Right lobe of liver (tissue), 6 donors: ENCODE results near the gene CHST11. TPM values are rescaled to one million over a fixed set of nuclear protein-coding genes. Genes with fewer than 3 reads are reported as not detected.

Experiments
- ATAC-seq, 4 donors: fragments of 200-7000 bp; cut with Tn5 transposase; one replicate each; pipeline ENCODE4 v1.9.1; 2020; ENCODE audit warnings: mild to moderate bottlenecking in 4 of 4, moderate library complexity in 4 of 4
- DNase-seq, 3 donors: peaks; one replicate each; pipeline ENCODE4 v3.0.0-alpha.2; 2020
- H3K27ac ChIP-seq, 3 donors: fragments of 200-600 bp; one replicate each; pipeline ENCODE4 v1.8.0; 2022
- H3K27me3 ChIP-seq, 2 donors: fragments of 200-600 bp; one replicate each; pipeline ENCODE4 v1.8.0; 2022
- H3K36me3 ChIP-seq, 4 donors: fragments of 200-600 bp; sonication (generic) in 1 of 4; one replicate each; pipeline versions ENCODE4 v1.5.1 to v1.8.0; 2017 to 2022; ENCODE audit warnings: control low read depth in 1 of 4
- H3K4me1 ChIP-seq, 4 donors: fragments of 200-600 bp; sonication (generic) in 1 of 4; one replicate each; pipeline versions ENCODE4 v1.5.1 to v1.8.0; 2017 to 2022; ENCODE audit warnings: control low read depth in 1 of 4
- H3K4me3 ChIP-seq, 3 donors: fragments of 200-600 bp; one replicate each; pipeline ENCODE4 v1.8.0; 2022
- H3K9me3 ChIP-seq, 4 donors: fragments of 200-600 bp; sonication (generic) in 1 of 4; one replicate each; pipeline versions ENCODE4 v1.5.1 to v1.8.0; 2017 to 2022; ENCODE audit warnings: control low read depth in 1 of 4
- POLR2A ChIP-seq: fragments of 450-650 bp; IDR thresholded peaks from one replicate; pipeline ENCODE4 v1.6.1; 2017; ENCODE audit warnings: antibody characterized with exemption, mild to moderate bottlenecking
- WGBS: methylation state at CpG from one replicate; pipeline ENCODE4 v1.1.6; 2018; ENCODE audit warnings: low coverage, low lambda C conversion rate; ENCODE audit not compliant: insufficient coverage; ENCODE audit errors: missing lambda C conversion rate; 5-methylcytosine and 5-hydroxymethylcytosine counted together
- intact Hi-C, 2 donors: fragments of 100-400 bp; cut with DNase I; formaldehyde crosslinking; loops; one replicate each; pipeline versions ENCODE4 v1.11.2 to v1.14.1; 2022
- total RNA-seq, 6 experiments: library from RNA; depleted of rRNA in 2 of 6; stranded (reverse); fragments of >200 nt in 2 of 6; fragmentation: NEBNext Ultra II Directional in 3 of 6; extraction: Animal tissue kit (Norgen Biotek cat#: 25700) in 3 of 6; gene quantifications; one replicate each; pipeline versions ENCODE4 v1.1.0 to v1.2.4, GENCODE V29; 2016 to 2023
- TF ChIP-seq, protein P1 (sequence below), 4 donors: fragments of 200-600 bp in 3 of 4; fragments of 450-650 bp in 1 of 4; IDR thresholded peaks; one replicate each; pipeline versions ENCODE4 v1.5.1 to v1.8.0; 2016 to 2022; ENCODE audit warnings: antibody characterized with exemption in 4 of 4, mild to moderate bottlenecking in 2 of 4
- donor health status: DM: no; HTN: yes; CAD: no.
- donor health status: DM: no; HTN: no; CAD: no.
- donor health status: DM: no; HTN: no; CAD: no.
- donor health status: DM: no; HTN: yes; CAD: no.
- donor health status: DM: no; HTN: yes; CAD: no.

Gene CHST11
- total RNA-seq, 6 experiments from 2014 or later: 0.57 to 10.4 (median 3.5) TPM

DNA sequence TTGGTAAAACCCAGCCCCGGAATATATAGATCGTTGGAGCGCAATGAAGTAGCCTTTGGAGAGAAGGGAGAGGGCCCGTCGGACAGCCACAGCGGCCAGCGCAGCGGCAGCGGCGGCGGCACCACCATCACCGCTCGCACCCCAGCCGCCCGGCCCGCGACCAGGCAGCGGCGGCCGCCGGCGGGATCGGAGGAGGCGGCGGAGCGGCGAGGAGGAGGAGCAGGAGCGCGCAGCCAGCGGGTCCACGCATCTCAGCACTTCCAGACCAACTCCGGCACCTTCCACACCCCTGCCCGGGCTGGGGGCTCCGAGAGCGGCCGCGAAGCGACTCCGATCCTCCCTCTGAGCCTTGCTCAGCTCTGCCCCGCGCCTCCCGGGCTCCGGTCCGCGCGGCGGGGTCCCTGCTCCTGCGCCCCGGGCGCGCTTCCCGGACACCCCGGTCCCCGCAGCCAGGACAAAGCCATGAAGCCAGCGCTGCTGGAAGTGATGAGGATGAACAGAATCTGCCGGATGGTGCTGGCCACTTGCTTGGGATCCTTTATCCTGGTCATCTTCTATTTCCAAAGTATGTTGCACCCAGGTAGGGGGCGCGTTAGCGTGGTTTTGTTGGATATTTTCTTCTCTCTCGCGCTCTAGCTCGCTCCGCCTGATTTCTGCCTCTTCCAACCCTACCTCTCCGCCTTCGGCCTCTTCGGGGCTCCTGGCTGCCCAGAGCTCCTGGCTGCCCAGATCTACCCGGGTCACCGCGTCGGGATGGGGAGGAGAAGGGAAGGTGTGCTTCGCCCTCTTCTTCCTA lies 400 bp downstream of the CHST11 start:
- Histone ChIP-seq H3K27me3 (peaks cover 0 to 20% of the 10 kb centered on the region in 2 donors), H3K9me3 (no peaks in the 10 kb centered on the region), H3K4me1 (peaks cover 0 to 11% (median 0%) of the 10 kb centered on the region in 4 donors), H3K27ac (peak overlapping the region; percentile 36 to 80 (median 59)), H3K4me3 (peak overlapping the region; percentile 54 to 69 (median 61)), H3K36me3 (no peaks in the 10 kb centered on the region)
- ATAC-seq (peak; percentile 42 to 50 (median 48)), DNase-seq (peak; percentile 52 to 68 (median 59))
- intact Hi-C loops: no loop called here
- peak; percentile 65 for TF ChIP-seq POLR2A
- TF ChIP-seq, protein P1, sequence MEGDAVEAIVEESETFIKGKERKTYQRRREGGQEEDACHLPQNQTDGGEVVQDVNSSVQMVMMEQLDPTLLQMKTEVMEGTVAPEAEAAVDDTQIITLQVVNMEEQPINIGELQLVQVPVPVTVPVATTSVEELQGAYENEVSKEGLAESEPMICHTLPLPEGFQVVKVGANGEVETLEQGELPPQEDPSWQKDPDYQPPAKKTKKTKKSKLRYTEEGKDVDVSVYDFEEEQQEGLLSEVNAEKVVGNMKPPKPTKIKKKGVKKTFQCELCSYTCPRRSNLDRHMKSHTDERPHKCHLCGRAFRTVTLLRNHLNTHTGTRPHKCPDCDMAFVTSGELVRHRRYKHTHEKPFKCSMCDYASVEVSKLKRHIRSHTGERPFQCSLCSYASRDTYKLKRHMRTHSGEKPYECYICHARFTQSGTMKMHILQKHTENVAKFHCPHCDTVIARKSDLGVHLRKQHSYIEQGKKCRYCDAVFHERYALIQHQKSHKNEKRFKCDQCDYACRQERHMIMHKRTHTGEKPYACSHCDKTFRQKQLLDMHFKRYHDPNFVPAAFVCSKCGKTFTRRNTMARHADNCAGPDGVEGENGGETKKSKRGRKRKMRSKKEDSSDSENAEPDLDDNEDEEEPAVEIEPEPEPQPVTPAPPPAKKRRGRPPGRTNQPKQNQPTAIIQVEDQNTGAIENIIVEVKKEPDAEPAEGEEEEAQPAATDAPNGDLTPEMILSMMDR (IDR thresholded peaks at IDR 0.05): peak in 3 of 4 donors; percentile 12 to 29 (median 16)
- WGBS: under 1% methylated on average over 34 of the region's 71 CpGs

DNA sequence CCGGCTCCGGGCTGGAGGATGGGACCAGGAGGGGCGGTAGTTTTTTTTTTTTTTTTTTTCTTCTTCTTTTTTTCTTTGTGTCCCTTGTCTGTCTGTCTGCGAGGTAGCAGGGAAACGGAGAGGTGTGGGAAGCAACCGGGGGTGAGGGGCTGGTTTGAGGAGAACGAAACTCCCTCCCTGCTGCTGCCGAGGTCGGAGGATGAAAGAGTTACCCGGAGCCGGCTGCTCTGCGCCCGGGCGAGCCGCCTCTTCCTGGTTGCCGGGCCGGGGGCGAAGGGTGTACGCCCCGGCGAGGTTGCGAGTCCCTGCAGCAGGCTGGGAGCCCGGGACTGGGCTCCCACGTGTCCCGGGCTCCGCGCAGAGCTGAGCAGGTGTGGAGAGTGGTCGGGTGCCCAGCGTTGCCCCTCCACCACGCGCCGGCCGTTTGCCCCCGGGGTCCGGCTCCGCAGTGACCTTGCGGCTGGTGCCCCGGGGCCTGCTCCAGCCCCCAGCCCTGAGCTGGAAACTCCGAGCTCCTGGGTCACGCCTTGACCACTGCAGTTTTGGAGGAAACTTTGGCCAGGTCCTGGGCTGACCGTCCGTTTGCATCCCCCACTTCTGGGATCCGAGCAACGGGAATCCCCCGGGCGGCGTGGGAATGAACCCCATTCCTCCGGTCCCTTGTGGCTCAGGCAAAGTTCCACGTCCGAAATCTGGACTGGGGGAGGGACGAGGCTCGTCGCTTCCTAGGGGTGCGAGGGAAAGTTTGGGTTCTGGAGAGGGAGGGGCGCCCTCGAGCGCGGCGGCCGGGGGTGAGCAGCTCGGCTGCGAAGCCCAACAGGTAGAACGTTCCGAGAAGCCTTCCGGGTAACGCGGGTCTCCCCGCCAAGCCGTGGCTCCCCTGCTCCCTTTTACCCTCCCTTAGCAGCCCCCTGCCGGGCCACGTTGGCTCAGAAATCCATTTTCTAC lies 1.3 kb downstream of the CHST11 start:
- DNase-seq (peak in 2 of 3 donors; percentile 42 to 61), ATAC-seq (peak; percentile 7 to 21 (median 18))
- Histone ChIP-seq H3K27me3 (peaks cover 0 to 20% of the 10 kb centered on the region in 2 donors), H3K4me3 (peak overlapping the region; percentile 54 to 69 (median 61)), H3K9me3 (no peaks in the 10 kb centered on the region), H3K27ac (peak overlapping the region; percentile 26 to 80 (median 59)), H3K36me3 (no peaks in the 10 kb centered on the region), H3K4me1 (peaks cover 0 to 11% (median 0%) of the 10 kb centered on the region in 4 donors)
- intact Hi-C loops: no loop called here
- no peak for TF ChIP-seq POLR2A
- TF ChIP-seq, protein P1 (IDR thresholded peaks at IDR 0.05): no peak
- 1% methylated on average over 16 of the region's 71 CpGs for WGBS

DNA sequence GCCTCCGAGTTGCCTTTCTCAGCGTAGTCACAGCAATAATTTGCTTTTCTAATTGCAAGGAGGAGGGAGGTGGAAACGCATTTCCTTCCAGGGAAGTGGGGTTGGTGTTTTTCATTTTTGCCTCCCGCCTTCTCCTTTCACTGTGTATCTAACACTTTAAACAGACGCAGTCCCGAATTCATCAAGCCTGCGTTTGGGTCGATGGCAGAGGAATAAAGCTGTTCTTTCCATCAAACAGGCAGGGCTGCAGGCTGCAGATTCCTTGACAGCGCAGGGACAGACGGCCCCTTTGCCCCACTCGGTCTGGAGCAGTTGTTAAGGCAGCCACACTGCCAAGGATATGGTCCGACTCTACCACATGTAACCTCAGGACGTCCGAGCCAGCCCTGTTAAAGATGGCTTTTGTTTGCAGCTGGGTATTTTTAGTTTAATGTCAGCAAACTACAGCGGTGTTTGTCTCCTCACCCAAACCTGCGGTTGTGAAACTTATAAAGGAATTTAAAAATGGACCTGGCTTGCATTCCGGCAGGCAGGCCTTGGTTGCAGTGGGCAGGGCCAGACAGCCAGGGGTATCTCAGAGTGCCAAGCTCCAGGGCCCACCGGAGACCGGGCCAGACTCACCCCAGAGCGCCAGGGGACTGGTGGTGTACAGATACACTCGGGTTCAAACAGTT lies 2.1 kb downstream of the CHST11 start:
- H3K36me3 ChIP-seq: no peaks in the 10 kb centered on the region
- no peak for TF ChIP-seq POLR2A
- TF ChIP-seq, protein P1 (IDR thresholded peaks at IDR 0.05): no peak
- H3K9me3 ChIP-seq: no peaks in the 10 kb centered on the region
- ATAC-seq (peak in 2 of 4 donors; percentile 6 to 9), DNase-seq (peak in 1 of 3 donors; percentile 27)
- H3K4me3 ChIP-seq: peak overlapping the region; percentile 54 to 69 (median 61)
- H3K4me1 ChIP-seq: peaks cover 0 to 11% (median 0%) of the 10 kb centered on the region in 4 donors
- 23% methylated on average over 20 of the region's 21 CpGs for WGBS
- intact Hi-C loops: no loop called here
- H3K27ac ChIP-seq: peak overlapping the region; percentile 26 to 80 (median 59)
- H3K27me3 ChIP-seq: peaks cover 0 to 20% of the 10 kb centered on the region in 2 donors

DNA sequence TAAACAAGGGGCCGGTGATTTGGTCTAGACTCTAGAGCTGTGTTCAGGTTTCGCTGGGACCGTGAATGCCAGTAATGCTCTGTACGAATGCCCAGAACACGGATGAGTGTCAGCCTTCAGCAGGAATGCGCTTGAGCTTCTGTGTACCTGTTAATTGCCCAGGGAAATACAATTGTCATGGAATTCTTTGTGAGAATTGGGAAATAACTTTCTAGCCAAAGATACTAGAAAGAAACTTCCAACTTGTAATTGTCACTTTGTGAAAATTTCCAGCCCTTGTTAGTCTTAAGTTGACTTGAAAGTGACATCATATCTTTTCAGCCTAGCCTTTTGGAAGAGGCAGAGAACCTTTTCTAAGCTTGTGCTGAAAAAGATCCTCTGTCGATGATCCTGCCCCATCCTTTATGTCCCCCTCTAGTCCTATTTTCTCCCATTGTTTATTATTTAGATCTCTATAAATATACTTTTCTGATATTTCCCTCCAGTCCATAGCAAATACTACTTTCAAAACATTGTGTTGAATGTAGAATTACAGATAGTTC lies 2.7 kb downstream of the CHST11 start:
- Histone ChIP-seq H3K27ac (peak overlapping the region; percentile 2 to 80 (median 59)), H3K36me3 (no peaks in the 10 kb centered on the region), H3K4me1 (peaks cover 0 to 11% (median 0%) of the 10 kb centered on the region in 4 donors), H3K4me3 (peak overlapping the region; percentile 54 to 69 (median 61)), H3K27me3 (peaks cover 0 to 20% of the 10 kb centered on the region in 2 donors), H3K9me3 (no peaks in the 10 kb centered on the region)
- ATAC-seq (no peak), DNase-seq (no peak)
- intact Hi-C loops: no loop called here
- 35% methylated on average over 7 of the region's 7 CpGs for WGBS
- TF ChIP-seq, protein P1 (IDR thresholded peaks at IDR 0.05): no peak
- no peak for TF ChIP-seq POLR2A
